Measurements from ENCODE around the gene FAAP100.

FAAP100 gene

DNA sequence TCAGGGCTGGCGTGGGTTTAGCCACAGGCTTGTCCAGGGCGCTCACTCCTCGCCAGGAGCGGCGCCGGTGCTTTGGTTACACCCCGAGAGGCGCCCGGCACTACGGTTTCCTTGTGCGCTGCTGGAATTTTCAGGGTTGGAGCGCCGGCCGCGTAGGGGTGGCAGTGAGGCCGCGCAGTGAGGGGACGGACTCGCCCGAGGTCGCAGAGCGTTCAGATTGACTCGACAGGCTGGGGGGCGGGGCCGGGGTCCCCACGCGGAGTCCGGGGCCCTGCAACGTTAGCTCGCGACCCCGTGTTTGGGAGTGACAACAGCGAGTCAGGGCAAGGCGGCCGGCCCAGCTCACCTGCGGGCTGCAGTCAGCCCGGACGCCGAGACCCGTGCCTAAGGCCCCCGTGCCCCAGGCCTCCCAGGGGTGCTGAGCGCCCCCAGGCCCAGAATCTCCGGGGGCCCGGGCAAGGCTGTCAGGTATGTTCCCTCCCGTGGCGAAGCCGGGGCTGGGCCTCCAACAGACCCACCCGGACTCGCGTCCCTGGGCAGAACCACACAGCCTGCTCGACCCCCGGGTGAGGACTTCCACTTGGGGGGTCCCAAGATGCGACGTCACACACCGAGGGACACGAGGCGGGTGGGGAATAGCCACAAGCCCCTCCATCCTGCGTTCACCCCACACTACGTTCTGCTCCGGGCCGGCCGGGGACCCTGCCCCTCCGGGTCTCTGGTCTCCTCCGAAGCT lies 38.2 kb downstream of the FAAP100 start:
- ChIA-PET CTCF (no interaction called here), POLR2A (interaction anchor here (1.0 to 2.8 kb wide), 6 partner anchors 10 to 119 kb away, joined by 3 to 10 read pairs (median 4); partner anchors contain the start of gene BAHCC1)
- DNase-seq = peak in 1 of 3 donors; percentile 56
- peak overlapping the region in 1 of 2 experiments; percentile 66 for H3K27ac ChIP-seq (ENCODE audit: insufficient read depth in 1 of 2, low read depth in 1 of 2, low read length in 2 of 2, poor library complexity in 1 of 2, severe bottlenecking in 2 of 2)
- H3K4me3 ChIP-seq (ENCODE audit: control insufficient read depth in 1 of 7, extremely low read depth in 1 of 7, insufficient read depth in 4 of 7, low read depth in 2 of 7, low read length in 6 of 7) = peak overlapping the region; percentile 39 to 91 (median 66)
- peaks cover 0 to 32% (median 20%) of the 10 kb centered on the region in 4 experiments for H3K36me3 ChIP-seq (ENCODE audit: control insufficient read depth in 4 of 4, insufficient read depth in 4 of 4, low read length in 3 of 4)
- peaks cover 0 to 6% (median 0%) of the 10 kb centered on the region in 5 experiments for H3K27me3 ChIP-seq (replicated peaks in 2 of 5; ENCODE audit: control insufficient read depth in 4 of 5, insufficient read depth in 5 of 5, low read length in 4 of 5)
- under 1% methylated on average over 57 of the region's 64 CpGs for WGBS (ENCODE audit: insufficient coverage)
- no peaks in the 10 kb centered on the region for H3K9me3 ChIP-seq (ENCODE audit: control extremely low read depth in 1 of 5, control insufficient read depth in 4 of 5, insufficient read depth in 2 of 5, low read depth in 1 of 5, low read length in 4 of 5)
- H3K4me1 ChIP-seq (ENCODE audit: control extremely low read depth in 1 of 4, control insufficient read depth in 4 of 4, insufficient read depth in 4 of 4, low read length in 3 of 4) = peaks cover 4 to 68% (median 62%) of the 10 kb centered on the region in 4 experiments

DNA sequence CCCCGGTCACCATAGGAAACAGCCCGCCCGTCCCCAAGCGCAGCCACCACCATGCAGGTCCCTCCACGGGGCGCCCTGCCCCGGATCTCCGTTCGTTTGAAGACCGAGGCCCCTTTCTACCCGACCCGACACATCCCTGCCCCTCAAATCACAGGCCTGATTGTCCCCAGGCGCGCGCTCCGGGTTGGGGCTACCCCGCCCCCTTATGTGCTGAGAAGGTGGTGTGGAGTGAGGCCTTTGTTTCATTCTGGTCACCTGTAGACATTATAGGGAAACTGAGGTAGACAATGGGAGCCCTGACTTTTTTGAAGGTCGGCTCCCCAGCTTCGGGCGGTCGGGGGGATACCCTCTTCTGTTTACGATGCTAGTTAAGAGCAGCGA lies 38.8 kb downstream of the FAAP100 start:
- Histone ChIP-seq H3K4me3 (ENCODE audit: control insufficient read depth in 1 of 7, extremely low read depth in 1 of 7, insufficient read depth in 4 of 7, low read depth in 2 of 7, low read length in 6 of 7) (peak overlapping the region; percentile 39 to 91 (median 66)), H3K9me3 (ENCODE audit: control extremely low read depth in 1 of 5, control insufficient read depth in 4 of 5, insufficient read depth in 2 of 5, low read depth in 1 of 5, low read length in 4 of 5) (no peaks in the 10 kb centered on the region), H3K27ac (ENCODE audit: insufficient read depth in 1 of 2, low read depth in 1 of 2, low read length in 2 of 2, poor library complexity in 1 of 2, severe bottlenecking in 2 of 2) (peak overlapping the region in 1 of 2 experiments; percentile 66), H3K27me3 (replicated peaks in 2 of 5; ENCODE audit: control insufficient read depth in 4 of 5, insufficient read depth in 5 of 5, low read length in 4 of 5) (peaks cover 0 to under 1% (median 0%) of the 10 kb centered on the region in 5 experiments), H3K36me3 (ENCODE audit: control insufficient read depth in 4 of 4, insufficient read depth in 4 of 4, low read length in 3 of 4) (peaks cover 0 to 36% (median 25%) of the 10 kb centered on the region in 4 experiments), H3K4me1 (ENCODE audit: control extremely low read depth in 1 of 4, control insufficient read depth in 4 of 4, insufficient read depth in 4 of 4, low read length in 3 of 4) (peaks cover 4 to 67% (median 58%) of the 10 kb centered on the region in 4 experiments)
- peak in 2 of 3 donors; percentile 79 to 84 for DNase-seq
- ChIA-PET POLR2A (interaction anchor here (0.7 to 2.8 kb wide), 7 partner anchors 10 to 119 kb away, joined by 3 to 10 read pairs (median 3); partner anchors contain the start of gene BAHCC1), CTCF (no interaction called here)
- WGBS (ENCODE audit: insufficient coverage) = 0% methylated on average over 15 of the region's 23 CpGs

DNA sequence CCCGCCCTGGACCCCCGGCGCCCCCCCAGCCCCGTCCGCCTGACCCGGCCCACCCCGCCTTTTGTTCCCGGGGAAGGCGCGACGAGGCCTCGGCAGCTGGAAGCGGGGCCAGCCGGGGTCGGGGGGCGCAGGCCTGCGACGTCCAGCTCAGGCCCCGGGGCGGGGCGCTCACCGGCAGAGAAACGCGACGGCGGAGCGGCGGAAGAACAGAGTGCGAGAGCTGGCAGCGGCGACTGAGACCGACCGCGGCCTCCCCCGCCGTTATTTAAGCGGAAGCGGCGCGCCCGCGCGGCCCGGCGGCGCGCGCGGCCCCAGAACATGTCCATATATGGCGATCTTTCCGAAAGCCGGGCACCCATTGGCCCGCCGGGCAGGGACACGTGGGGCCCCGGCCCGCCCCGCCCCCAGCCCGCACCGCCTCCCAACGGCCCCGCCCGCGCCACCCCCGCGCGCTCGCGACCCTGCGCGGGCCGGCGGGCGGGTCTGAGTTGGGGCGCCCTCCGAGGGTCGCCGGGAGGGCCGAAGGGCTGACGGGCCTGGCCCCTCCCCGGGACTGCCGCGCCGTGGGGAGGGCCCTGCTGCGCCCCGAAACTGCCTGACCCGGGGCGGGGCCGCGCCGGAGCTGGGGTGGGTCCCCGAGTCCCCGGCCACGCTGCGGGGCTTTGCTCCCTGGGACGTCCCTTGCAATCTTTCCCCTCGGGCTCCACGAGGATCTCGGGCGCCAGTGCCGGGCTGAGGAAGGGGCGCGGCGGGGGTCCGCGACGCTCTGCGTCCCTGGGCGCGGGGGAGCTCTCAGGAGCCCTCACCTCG lies 39.4 kb downstream of the FAAP100 start, which contains the start of gene ACTG1:
Gene ACTG1, minus strand, starts transcription at position 238 of the 810 bp plus-strand sequence. CDS start 445 bp downstream, outside the sequence.
- peak within 1 kb of the TSS; percentile 67 to 94 (median 90) for H3K4me3 ChIP-seq (ENCODE audit: control insufficient read depth in 1 of 7, extremely low read depth in 1 of 7, insufficient read depth in 4 of 7, low read depth in 2 of 7, low read length in 6 of 7)
- peak; percentile 88 to 95 (median 94) for DNase-seq
- H3K4me1 ChIP-seq (ENCODE audit: control extremely low read depth in 1 of 4, control insufficient read depth in 4 of 4, insufficient read depth in 4 of 4, low read length in 3 of 4) = peaks cover 4 to 62% (median 58%) of the 10 kb centered on the region in 4 experiments
- no peaks in the 10 kb centered on the region for H3K9me3 ChIP-seq (ENCODE audit: control extremely low read depth in 1 of 5, control insufficient read depth in 4 of 5, insufficient read depth in 2 of 5, low read depth in 1 of 5, low read length in 4 of 5)
- H3K27me3 ChIP-seq (replicated peaks in 2 of 5; ENCODE audit: control insufficient read depth in 4 of 5, insufficient read depth in 5 of 5, low read length in 4 of 5) = no peaks in the 10 kb centered on the region
- H3K27ac ChIP-seq (ENCODE audit: insufficient read depth in 1 of 2, low read depth in 1 of 2, low read length in 2 of 2, poor library complexity in 1 of 2, severe bottlenecking in 2 of 2) = peak within 1 kb of the TSS; percentile 40 to 79
- ChIA-PET CTCF (interaction anchor here (0.6 to 2.0 kb wide), 3 partner anchors 11 to 142 kb away, joined by 3 to 6 read pairs (median 5); no protein-coding TSS in a partner anchor), POLR2A (interaction anchor here (0.7 to 2.8 kb wide), 6 partner anchors 14 to 118 kb away, joined by 3 to 10 read pairs (median 4); partner anchors contain the start of gene BAHCC1)
- H3K36me3 ChIP-seq (ENCODE audit: control insufficient read depth in 4 of 4, insufficient read depth in 4 of 4, low read length in 3 of 4) = peaks cover 0 to 36% (median 25%) of the 10 kb centered on the region in 4 experiments
- WGBS (ENCODE audit: insufficient coverage) = under 1% methylated on average over 95 of the region's 111 CpGs

DNA sequence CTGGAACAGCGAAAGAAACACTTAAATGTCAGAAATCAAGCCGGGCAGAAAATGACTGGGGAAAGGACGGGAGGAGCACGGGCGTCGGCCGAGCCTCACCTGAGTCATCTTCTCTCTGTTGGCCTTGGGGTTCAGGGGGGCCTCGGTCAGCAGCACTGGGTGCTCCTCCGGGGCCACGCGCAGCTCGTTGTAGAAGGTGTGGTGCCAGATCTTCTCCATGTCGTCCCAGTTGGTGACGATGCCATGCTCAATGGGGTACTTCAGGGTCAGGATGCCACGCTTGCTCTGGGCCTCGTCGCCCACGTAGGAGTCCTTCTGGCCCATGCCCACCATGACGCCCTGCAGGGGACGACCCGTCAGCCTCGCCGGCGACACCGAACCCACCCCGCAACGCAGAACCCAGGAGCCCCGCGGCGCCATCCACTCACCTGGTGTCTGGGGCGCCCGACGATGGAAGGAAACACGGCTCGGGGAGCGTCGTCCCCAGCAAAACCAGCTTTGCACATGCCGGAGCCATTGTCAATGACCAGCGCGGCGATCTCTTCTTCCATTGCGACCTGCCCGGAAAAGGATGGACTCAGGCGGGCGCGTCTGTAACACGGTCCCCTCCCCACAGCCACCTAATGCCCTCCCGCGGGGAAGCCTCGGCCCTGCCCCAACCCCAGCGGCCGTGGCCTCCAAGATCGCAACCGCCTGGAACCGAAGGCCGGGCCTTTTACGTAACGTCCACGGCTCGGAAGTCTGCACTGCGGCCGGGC lies 40.2 kb downstream of the FAAP100 start:
- no peaks in the 10 kb centered on the region for H3K9me3 ChIP-seq (ENCODE audit: control extremely low read depth in 1 of 5, control insufficient read depth in 4 of 5, insufficient read depth in 2 of 5, low read depth in 1 of 5, low read length in 4 of 5)
- under 1% methylated on average over 52 of the region's 62 CpGs for WGBS (ENCODE audit: insufficient coverage)
- H3K27ac ChIP-seq (ENCODE audit: insufficient read depth in 1 of 2, low read depth in 1 of 2, low read length in 2 of 2, poor library complexity in 1 of 2, severe bottlenecking in 2 of 2) = peak overlapping the region; percentile 40 to 79
- DNase-seq = no peak
- H3K36me3 ChIP-seq (ENCODE audit: control insufficient read depth in 4 of 4, insufficient read depth in 4 of 4, low read length in 3 of 4) = peaks cover 0 to 36% (median 25%) of the 10 kb centered on the region in 4 experiments
- POLR2A ChIA-PET = interaction anchor here (0.6 to 2.8 kb wide), 5 partner anchors 14 to 314 kb away, joined by 3 to 10 read pairs (median 4); partner anchors contain the start of gene BAHCC1
- CTCF ChIA-PET = interaction anchor here (1.1 to 2.0 kb wide), 2 partner anchors 14 to 27 kb away, joined by 3 to 6 read pairs; no protein-coding TSS in a partner anchor
- H3K4me1 ChIP-seq (ENCODE audit: control extremely low read depth in 1 of 4, control insufficient read depth in 4 of 4, insufficient read depth in 4 of 4, low read length in 3 of 4) = peaks cover 4 to 62% (median 57%) of the 10 kb centered on the region in 4 experiments
- H3K27me3 ChIP-seq (replicated peaks in 2 of 5; ENCODE audit: control insufficient read depth in 4 of 5, insufficient read depth in 5 of 5, low read length in 4 of 5) = no peaks in the 10 kb centered on the region
- H3K4me3 ChIP-seq (ENCODE audit: control insufficient read depth in 1 of 7, extremely low read depth in 1 of 7, insufficient read depth in 4 of 7, low read depth in 2 of 7, low read length in 6 of 7) = peak overlapping the region; percentile 67 to 94 (median 90)

DNA sequence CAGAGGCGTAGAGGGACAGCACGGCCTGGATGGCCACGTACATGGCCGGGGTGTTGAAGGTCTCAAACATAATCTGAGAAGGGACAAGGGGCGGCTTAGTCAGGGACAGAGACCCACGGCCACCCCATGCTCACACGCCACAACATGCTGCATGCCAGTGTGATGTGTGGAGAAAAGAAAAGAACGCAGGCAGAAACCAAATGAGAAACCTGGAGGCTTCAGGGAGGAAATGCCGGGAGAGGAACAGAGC lies 40.7 kb downstream of the FAAP100 start:
- ChIA-PET POLR2A (interaction anchor here (0.6 to 2.5 kb wide), 2 partner anchors 14 to 313 kb away, joined by 4 to 6 read pairs; no protein-coding TSS in a partner anchor), CTCF (interaction anchor here (1.1 to 2.0 kb wide), 3 partner anchors 13 to 205 kb away, joined by 3 to 6 read pairs (median 3); no protein-coding TSS in a partner anchor)
- H3K4me3 ChIP-seq (ENCODE audit: control insufficient read depth in 1 of 7, extremely low read depth in 1 of 7, insufficient read depth in 4 of 7, low read depth in 2 of 7, low read length in 6 of 7) = peak overlapping the region; percentile 67 to 94 (median 90)
- H3K36me3 ChIP-seq (ENCODE audit: control insufficient read depth in 4 of 4, insufficient read depth in 4 of 4, low read length in 3 of 4) = peaks cover 0 to 36% (median 25%) of the 10 kb centered on the region in 4 experiments
- no peak for DNase-seq
- peak overlapping the region; percentile 40 to 79 for H3K27ac ChIP-seq (ENCODE audit: insufficient read depth in 1 of 2, low read depth in 1 of 2, low read length in 2 of 2, poor library complexity in 1 of 2, severe bottlenecking in 2 of 2)
- peaks cover 4 to 62% (median 57%) of the 10 kb centered on the region in 4 experiments for H3K4me1 ChIP-seq (ENCODE audit: control extremely low read depth in 1 of 4, control insufficient read depth in 4 of 4, insufficient read depth in 4 of 4, low read length in 3 of 4)
- no peaks in the 10 kb centered on the region for H3K9me3 ChIP-seq (ENCODE audit: control extremely low read depth in 1 of 5, control insufficient read depth in 4 of 5, insufficient read depth in 2 of 5, low read depth in 1 of 5, low read length in 4 of 5)
- H3K27me3 ChIP-seq (replicated peaks in 2 of 5; ENCODE audit: control insufficient read depth in 4 of 5, insufficient read depth in 5 of 5, low read length in 4 of 5) = no peaks in the 10 kb centered on the region
- 8% methylated on average over 9 of the region's 9 CpGs for WGBS (ENCODE audit: insufficient coverage)
